ENCODE data around the gene TRAF3IP1. TPM values are rescaled to one million over a fixed set of nuclear protein-coding genes. Genes with fewer than 3 reads are reported as not detected.

Gene TRAF3IP1
- total RNA-seq, 1 experiment from 2014 or later = 3.8 TPM

DNA sequence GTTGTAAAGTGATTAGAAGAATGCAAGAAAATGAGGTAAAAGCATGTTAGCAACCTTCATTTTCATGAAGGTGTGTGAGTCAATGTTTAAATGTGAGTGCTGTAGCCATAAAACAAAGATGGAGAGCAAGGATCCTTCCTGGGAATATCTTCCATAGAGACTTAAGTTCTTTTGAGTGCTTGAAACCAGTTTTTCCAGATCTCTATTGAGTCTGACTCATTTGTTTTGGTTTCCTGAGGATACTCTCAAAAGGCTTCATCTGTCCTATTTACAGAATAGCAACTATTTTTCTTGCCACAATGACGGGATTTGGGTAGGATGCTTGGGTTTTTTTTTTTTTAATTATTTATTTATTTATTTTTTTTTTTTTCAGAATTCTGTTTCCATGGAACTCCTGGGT, 60.5 kb downstream of the TRAF3IP1 start:
- H3K36me3 ChIP-seq = peaks cover 3% of the 10 kb centered on the region
- H3K9me3 ChIP-seq = no peaks in the 10 kb centered on the region
- DNase-seq = no peak
- H3K27me3 ChIP-seq = no peaks in the 10 kb centered on the region
- H3K4me3 ChIP-seq = no peak overlapping the region

DNA sequence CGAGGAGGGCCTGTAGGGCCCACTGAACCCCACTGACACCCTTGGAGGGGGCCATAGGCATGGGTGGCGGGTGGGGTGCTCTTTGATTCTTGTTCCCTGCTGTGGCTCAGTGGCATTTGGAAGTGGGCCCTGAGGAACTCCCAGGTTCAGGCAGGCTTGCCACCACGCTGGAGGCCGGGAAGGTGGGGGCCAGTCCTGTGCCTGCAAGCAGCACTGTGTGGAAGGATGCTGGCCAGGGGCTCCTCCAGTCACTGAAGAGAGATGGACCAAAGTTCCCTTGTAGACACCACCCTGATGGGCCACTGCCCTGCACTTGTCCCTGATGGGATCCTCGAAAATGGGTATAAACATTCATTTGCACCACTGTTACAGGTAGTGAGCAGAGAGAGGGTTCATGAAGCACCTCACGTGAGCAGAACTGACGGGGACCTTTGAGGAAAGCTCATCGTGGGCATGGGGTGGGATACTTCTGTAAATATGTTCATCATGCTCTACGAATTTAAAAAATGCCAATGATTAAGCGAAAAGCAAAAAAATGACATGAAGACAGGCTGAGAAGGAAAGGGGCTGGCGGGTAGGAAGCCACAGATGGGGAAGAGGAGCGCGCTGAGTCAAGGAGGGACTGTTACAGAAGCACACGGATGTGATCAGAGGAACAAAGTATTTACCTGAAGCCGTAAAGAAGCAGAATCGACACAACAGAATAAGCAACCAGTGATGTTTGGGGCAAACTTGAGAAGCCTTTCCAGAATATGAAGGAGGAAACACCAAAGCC, 61.2 kb downstream of the TRAF3IP1 start:
- no peaks in the 10 kb centered on the region for H3K9me3 ChIP-seq
- H3K27me3 ChIP-seq = no peaks in the 10 kb centered on the region
- no peak overlapping the region for H3K4me3 ChIP-seq
- no peak for DNase-seq
- peaks cover 3% of the 10 kb centered on the region for H3K36me3 ChIP-seq

DNA sequence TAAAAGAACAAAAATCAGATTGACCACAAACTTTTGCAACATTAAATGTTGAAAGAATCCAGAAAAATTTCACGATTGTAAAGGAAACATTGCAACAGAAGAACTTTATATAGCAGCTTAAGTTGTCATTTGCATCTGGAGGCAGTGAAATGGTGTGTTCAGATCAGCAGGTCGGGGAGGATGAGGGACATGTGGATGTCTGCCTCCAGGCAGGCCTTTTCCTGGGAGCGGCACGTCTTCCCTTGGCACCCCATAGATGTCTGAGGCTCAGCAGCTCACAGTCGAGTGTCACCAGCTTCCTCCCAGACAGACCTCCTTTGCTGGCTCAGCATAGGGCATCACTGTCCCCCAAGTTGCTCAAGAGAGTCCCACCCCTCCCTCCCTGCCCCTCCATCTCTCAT, 62.1 kb downstream of the TRAF3IP1 start:
- H3K27me3 ChIP-seq = no peaks in the 10 kb centered on the region
- DNase-seq = no peak
- peaks cover 3% of the 10 kb centered on the region for H3K36me3 ChIP-seq
- H3K9me3 ChIP-seq = no peaks in the 10 kb centered on the region
- no peak overlapping the region for H3K4me3 ChIP-seq

DNA sequence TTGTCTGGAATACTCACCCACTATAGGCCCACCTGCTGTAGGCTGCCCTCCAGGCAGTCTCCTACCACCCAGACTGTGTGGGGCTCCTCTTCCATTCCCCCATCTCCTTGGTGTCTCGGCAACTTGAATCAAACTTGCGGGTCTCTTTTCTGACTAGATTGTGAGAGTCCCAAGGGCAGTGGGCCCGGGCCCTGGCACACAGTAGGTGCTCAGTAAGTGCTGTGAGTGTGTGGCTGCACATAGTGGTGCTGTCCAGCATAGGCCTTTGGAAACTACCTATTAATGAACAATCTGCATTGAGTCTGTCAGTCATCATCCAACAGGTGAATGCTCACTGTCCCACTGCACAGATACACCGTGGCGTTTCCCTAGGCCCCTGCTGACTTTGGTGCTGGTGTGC, 62.8 kb downstream of the TRAF3IP1 start:
- no peak for DNase-seq
- H3K27me3 ChIP-seq = no peaks in the 10 kb centered on the region
- no peaks in the 10 kb centered on the region for H3K9me3 ChIP-seq
- no peak overlapping the region for H3K4me3 ChIP-seq
- H3K36me3 ChIP-seq = peaks cover 3% of the 10 kb centered on the region

DNA sequence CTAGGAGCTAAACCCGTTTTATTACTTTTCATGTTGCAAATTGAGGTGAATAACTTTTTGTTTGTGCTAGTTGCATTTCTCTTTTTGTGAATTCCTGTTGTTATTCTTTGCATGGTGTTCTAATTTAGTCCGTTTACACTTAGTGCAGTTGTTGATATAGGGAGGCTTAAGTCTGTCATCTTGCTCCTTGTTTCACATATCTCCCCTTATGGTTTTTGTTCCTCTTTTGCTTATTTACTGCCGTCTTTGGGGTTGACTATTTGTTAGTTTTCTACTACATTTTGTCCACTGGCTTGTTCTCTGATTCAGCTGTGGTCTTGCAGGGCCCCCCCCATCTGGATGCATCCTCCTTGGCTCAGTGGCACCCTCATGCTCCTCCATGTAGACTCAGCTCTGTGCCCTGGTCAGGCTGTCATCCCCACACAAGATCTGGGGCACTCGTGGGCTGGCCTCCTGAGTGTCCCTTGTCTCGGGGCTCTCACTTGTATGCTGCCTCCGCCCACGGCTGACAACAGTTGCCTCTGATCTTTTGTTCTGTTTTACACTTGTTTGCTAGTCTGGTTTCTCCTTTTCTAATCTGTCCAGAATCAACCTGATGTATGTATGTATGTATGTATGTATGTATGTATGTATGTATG, 63.5 kb downstream of the TRAF3IP1 start:
- no peak overlapping the region for H3K4me3 ChIP-seq
- no peaks in the 10 kb centered on the region for H3K27me3 ChIP-seq
- DNase-seq = no peak
- peaks cover 3% of the 10 kb centered on the region for H3K36me3 ChIP-seq
- H3K9me3 ChIP-seq = no peaks in the 10 kb centered on the region

DNA sequence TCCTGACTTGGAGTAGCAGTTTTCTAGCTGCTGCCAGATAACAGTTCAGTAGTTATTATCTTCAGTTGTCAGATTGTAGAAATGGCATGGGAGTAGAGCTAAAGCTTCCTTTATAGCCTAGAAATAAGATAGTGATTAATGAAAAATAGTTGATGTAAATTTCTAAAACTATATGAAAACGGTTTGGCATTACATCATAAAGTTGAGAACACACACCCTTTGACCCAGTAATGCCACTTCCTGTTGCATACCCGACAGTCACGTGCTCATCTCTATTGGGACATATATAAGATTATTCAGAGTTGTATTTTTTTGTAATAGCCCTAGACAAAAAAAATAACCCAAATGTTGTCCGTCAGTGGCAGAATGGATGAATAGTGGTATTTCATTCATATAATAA, 67.0 kb downstream of the TRAF3IP1 start:
- Histone ChIP-seq H3K27me3 (no peaks in the 10 kb centered on the region), H3K4me3 (no peak overlapping the region), H3K36me3 (no peaks in the 10 kb centered on the region; the same call in 1 of the 2 replicates), H3K9me3 (no peaks in the 10 kb centered on the region)
- no peak for DNase-seq

DNA sequence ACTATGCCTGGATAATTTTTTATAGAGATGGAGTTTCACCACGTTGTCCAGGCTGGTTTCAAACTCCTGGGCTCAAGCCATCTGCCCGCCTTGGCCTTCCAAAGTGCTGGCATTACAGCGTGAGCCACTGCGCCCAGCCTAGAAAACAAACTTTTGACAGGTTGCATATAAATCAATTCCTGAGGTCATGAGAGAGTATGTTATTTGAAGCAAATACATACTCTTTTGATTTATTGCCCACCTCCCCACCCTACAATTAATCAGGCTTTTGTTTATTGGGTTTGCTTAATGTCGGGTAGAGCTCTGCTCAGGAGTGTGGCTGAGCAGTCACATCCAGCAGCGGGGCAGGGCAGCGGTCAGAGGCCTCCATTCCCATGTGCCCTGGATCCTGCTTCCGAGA, 68.5 kb downstream of the TRAF3IP1 start:
- no peak for DNase-seq
- H3K36me3 ChIP-seq = no peaks in the 10 kb centered on the region
- no peaks in the 10 kb centered on the region for H3K9me3 ChIP-seq
- H3K27me3 ChIP-seq = no peaks in the 10 kb centered on the region
- H3K4me3 ChIP-seq = no peak overlapping the region

DNA sequence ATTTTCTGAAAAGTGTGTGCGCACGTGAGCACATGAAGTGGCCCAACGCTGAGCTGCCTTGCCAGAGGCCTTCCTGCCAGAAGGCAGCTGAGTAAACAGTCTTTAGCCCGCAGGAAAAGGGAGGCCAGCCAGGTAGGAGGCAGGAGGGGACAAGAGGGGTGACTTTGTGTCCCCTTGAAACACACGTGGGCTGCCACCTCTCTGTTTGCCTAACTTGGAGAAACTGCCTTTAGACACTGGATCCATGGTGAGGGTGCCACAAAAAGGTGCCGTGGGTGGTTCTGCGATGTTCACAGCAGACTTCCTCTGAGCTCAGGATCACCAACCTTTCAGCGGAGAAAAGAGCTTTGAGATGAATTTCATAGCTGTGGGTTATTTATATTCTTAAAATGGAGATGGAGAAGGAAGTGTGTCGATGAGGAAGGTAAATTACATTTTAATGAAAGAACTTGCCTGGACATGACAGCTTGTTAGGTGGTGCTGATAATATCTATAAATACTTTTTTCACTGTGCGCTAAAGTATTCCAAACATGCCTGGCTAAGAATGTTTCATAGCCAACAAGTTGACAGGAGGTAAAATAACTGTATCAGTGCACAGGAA, 69.8 kb downstream of the TRAF3IP1 start:
- H3K9me3 ChIP-seq = no peaks in the 10 kb centered on the region
- no peaks in the 10 kb centered on the region for H3K36me3 ChIP-seq
- H3K4me3 ChIP-seq = no peak overlapping the region
- H3K27me3 ChIP-seq = no peaks in the 10 kb centered on the region
- DNase-seq = no peak

DNA sequence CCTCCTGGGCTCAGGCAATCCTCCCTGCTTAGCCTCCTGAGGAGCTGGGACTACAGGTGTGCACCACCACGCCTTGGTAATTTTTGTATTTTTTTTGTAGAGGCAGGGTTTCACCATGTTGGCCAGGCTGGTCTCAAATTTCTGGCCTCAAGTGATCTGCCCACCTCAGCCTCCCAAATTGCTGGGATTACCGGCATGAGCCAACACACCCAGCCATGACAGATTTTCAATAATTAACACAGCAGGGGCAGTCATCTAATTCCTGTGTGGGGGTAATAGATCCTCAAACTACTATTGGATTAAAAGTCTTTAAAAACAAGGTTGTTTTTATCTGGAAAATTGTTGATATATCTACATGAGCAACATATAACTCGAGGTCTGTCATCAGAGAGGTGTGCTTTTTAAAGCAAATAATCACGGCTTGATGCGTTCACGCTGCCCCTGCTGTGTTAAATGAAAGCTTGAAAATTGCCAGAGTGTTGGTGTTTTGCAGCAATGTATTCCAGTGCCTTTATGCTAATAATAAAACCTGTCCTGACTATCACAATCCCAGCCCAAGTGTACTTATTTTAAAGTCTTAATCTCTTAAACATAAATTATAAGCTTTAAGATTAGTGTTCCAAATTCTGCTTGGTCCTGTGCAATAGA, 70.8 kb downstream of the TRAF3IP1 start:
- no peaks in the 10 kb centered on the region for H3K27me3 ChIP-seq
- no peak overlapping the region for H3K4me3 ChIP-seq
- H3K9me3 ChIP-seq = no peaks in the 10 kb centered on the region
- no peak for DNase-seq
- H3K36me3 ChIP-seq = no peaks in the 10 kb centered on the region

DNA sequence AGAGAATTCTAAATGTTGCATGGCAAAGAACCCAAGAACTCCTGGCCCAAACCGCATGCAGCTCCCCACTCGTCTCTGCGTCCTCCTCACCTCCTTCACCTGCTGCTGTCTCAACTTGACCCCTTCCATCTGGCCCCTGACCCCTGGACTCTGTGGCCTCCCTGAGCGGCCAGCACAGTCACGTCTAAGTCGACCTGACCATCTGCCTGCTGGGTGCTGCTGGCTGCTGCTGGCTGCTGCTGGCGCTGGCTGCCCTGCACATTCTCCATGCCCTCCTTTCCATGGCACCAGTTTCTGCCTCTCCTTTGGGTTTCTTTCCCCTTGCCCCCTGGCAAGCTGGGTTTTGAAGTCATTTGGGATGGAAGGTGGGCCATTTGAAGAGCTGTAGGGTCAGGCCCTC, 76.3 kb downstream of the TRAF3IP1 start:
- no peak for DNase-seq
- H3K27me3 ChIP-seq = no peaks in the 10 kb centered on the region
- H3K36me3 ChIP-seq = peaks cover 4% of the 10 kb centered on the region; the same call in 1 of the 2 replicates
- no peaks in the 10 kb centered on the region for H3K9me3 ChIP-seq
- no peak overlapping the region for H3K4me3 ChIP-seq

DNA sequence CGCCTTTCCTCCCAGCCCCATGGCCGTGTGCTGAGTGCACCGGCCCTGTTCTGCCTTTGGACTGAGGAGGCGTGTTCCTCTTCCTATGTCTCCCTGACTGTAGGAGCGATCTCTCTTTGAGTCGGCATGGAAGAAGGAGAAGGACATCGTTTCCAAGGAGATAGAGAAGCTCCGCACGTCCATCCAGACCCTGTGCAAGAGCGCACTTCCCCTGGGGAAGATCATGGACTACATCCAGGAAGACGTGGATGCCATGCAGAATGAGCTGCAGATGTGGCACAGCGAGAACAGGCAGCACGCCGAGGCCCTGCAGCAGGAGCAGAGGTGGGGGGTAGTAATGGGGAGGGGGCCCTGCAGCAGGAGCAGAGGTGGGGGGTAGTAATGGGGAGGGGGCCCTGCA, 77.0 kb downstream of the TRAF3IP1 start:
- Histone ChIP-seq H3K36me3 (peaks cover 9% of the 10 kb centered on the region; the same call in 1 of the 2 replicates), H3K9me3 (no peaks in the 10 kb centered on the region), H3K4me3 (no peak overlapping the region), H3K27me3 (no peaks in the 10 kb centered on the region)
- DNase-seq = no peak

DNA sequence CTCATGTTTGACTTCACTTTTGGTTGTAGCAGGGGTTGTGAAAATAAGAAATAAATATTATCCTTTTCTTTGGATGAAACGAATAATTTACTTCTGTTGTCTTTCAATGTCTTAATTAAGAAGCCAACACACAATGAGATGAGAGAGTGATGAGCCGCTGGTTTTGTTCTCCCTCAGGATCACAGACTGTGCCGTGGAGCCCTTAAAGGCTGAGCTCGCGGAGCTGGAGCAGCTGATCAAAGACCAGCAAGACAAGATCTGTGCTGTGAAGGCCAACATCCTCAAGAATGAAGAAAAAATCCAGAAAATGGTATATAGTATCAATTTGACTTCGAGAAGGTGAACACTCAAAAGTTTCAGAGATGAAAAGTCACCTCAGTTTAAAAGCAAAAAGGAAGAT, 78.3 kb downstream of the TRAF3IP1 start:
- H3K4me3 ChIP-seq = no peak overlapping the region
- H3K27me3 ChIP-seq = no peaks in the 10 kb centered on the region
- peaks cover 9% of the 10 kb centered on the region; the same call in 1 of the 2 replicates for H3K36me3 ChIP-seq
- H3K9me3 ChIP-seq = no peaks in the 10 kb centered on the region
- no peak for DNase-seq

DNA sequence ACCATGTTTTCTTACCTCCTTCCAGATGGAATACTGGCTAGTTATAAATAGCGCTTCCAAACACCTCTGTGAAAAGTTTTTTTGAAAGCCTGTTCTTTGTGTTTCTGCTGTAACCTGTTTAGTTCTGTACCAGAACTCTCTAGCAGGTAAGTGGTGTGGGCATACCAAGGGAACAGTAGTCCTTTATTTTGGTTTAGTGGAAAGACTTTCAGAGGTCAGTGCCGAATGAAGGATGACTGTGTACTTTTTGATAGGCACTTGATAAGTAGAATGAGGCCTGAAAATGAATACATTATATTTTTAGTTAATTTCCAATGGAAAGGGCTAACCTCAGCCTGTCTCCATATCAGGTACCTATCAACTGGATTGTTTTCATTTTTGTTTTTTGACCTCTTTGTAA, 78.8 kb downstream of the TRAF3IP1 start:
- Histone ChIP-seq H3K9me3 (no peaks in the 10 kb centered on the region), H3K36me3 (peaks cover 9% of the 10 kb centered on the region; the same call in 1 of the 2 replicates), H3K4me3 (no peak overlapping the region), H3K27me3 (no peaks in the 10 kb centered on the region)
- DNase-seq = no peak

DNA sequence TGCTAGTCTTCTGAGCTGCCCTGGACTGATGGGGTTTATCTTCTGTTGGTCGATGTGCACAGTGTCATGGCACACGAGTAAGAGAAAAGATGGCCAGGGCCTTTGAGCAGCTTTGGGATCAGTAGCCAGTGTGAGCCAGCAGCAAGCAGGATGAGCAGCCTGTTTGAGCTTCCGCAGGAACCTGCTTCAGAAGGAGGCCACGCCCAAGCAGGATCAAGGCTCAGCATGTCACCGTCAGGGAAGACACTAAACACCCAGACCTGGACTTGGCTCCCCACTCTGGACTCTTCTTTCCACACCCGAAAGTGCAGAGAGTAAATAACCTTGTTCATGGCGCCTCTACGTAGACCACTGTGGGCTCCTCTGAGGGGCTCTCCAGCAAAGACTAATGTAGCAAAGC, 81.2 kb downstream of the TRAF3IP1 start:
- Histone ChIP-seq H3K36me3 (peaks cover 9% of the 10 kb centered on the region; the same call in 1 of the 2 replicates), H3K27me3 (no peaks in the 10 kb centered on the region), H3K9me3 (no peaks in the 10 kb centered on the region), H3K4me3 (no peak overlapping the region)
- no peak for DNase-seq

DNA sequence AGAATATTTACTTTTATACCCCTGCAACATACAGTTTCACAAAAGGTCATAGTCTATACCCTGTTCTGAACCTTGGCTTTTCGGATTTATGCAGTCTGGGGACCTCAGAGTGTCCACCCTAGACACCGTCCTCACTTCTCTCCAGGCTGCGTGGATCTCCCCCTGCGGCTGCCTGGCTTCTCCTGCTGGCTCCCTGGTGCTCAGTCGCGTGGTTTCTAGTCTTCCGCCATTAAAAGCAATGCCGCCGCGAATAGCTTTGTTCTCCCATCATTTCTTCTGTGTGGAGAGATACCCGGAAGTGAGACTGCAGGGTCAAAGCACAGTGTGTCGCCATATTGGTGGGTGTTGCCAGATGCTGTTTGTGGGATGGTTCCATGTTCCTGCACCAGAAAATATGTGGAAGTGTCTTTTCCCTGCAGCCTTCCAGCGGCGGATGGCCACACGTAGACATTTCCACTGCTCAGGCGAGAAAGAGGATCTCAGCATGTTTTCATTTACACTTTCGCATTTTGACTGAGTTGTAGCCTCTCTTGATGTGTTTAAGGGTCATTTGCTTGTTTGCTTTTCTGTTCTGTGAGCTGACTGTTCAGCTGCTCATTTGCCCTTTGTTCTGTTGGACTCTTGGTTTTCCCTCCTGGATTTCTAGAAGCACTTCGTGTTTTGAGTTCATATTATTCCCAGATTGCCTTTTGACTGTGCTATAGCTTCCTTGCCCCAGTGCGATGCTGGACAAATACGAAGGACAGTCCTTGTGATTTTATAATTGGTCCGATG, 83.5 kb downstream of the TRAF3IP1 start:
- no peaks in the 10 kb centered on the region for H3K9me3 ChIP-seq
- no peak overlapping the region for H3K4me3 ChIP-seq
- DNase-seq = no peak
- H3K36me3 ChIP-seq = peaks cover 9% of the 10 kb centered on the region; the same call in 1 of the 2 replicates
- H3K27me3 ChIP-seq = no peaks in the 10 kb centered on the region

DNA sequence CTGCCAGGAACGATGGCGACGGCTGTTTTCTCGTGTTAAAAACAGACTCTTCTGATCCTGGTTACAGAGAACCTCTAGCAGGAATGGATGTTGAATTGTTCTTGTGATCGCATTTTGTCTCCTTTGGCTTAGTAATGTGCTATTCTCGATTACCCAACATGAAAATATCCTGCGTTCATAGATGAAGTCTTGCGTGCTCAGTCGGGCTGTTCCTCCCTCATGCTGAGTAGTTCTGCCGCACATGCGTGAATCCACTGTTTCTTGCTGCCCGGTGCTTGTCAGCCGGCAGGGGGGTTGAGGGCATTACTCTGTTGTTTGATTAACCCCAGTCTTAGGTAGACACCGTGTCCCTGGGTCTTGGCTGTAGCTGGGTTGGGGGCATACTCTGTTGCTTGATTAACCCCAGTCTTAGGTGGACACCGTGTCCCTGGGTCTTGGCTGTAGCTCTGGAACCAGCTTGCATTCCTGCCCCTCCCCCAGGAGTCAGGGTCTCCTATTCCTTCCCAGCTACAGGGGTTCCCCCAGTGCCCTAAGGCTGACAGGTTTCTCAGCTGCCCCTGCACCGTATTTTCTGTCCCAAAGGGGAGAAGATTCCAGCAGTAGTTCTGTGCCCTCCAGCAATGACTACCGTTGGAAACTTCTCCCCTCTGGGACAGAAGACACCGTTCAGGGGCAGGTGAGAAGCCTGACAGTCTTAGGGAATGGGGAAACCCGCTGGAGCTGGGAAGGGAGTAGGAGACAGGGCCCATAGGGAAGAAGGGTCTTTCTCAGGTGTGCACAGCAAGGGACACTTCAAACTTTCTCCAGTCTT, 84.3 kb downstream of the TRAF3IP1 start:
- Histone ChIP-seq H3K4me3 (no peak overlapping the region), H3K9me3 (no peaks in the 10 kb centered on the region), H3K27me3 (no peaks in the 10 kb centered on the region), H3K36me3 (peaks cover 6% of the 10 kb centered on the region; the same call in 1 of the 2 replicates)
- no peak for DNase-seq

Measured in MG63 (cell line).